IMR-90 (cell line): ENCODE measurements around the gene HUNK. TPM values are rescaled to one million over a fixed set of nuclear protein-coding genes. Genes with fewer than 3 reads are reported as not detected.

Source experiments
- ATAC-seq: fragments of 200-7000 bp; cut with Tn5 transposase; 2 replicates; pipeline ENCODE4 v1.9.1; 2020; ENCODE audit warnings: low read depth, mild to moderate bottlenecking, moderate library complexity
- BruUV-seq: library from RNA; stranded (reverse); fragments of 400-500 nt; replicated peaks from 2 replicates; lab custom pipeline; 2021; lab: Mats Ljungman, UMichigan
- CTCF ChIA-PET: fragments of 300-600 bp; formaldehyde crosslinking; extraction: SDS; loops from one replicate; lab custom pipeline; 2021; ENCODE audit warnings: antibody characterized with exemption; lab: Yijun Ruan, JAX
- POLR2A ChIA-PET: fragments of 300-600 bp; sonication (Branson Sonifier 250); formaldehyde crosslinking; loops from one replicate; lab custom pipeline; 2022; ENCODE audit warnings: antibody characterized with exemption; ENCODE audit not compliant: unreplicated experiment; lab: Charles Lee
- DNase-seq: peaks from one replicate; pipeline ENCODE4 v3.0.0; 2013
- H2AFZ ChIP-seq: replicated peaks from 2 replicates; pipeline ENCODE3; 2013; ENCODE audit warnings: low read length, mild to moderate bottlenecking; ENCODE audit not compliant: poor library complexity
- H2AK5ac ChIP-seq: 2 replicates; pipeline ENCODE4 v1.6.1; 2013; ENCODE audit warnings: low read depth, low read length, inconsistent platforms
- H2AK9ac ChIP-seq: replicated peaks from 2 replicates; pipeline ENCODE3; 2013; ENCODE audit warnings: mild to moderate bottlenecking, low read depth, low read length, moderate library complexity; ENCODE audit not compliant: poor library complexity
- H2BK120ac ChIP-seq: 2 replicates; pipeline ENCODE4 v1.6.1; 2013; ENCODE audit warnings: low read depth, low read length, inconsistent platforms
- H2BK15ac ChIP-seq: 3 replicates; pipeline ENCODE4 v1.6.1; 2013; ENCODE audit warnings: low read depth, low read length, inconsistent platforms
- H2BK20ac ChIP-seq: 2 replicates; pipeline ENCODE4 v1.6.1; 2013; ENCODE audit warnings: low read depth, mild to moderate bottlenecking, inconsistent platforms, low read length, moderate library complexity
- H2BK5ac ChIP-seq: 2 replicates; pipeline ENCODE4 v1.6.1; 2013; ENCODE audit warnings: mild to moderate bottlenecking, low read depth, low read length, inconsistent platforms; ENCODE audit not compliant: poor library complexity, severe bottlenecking
- H3K14ac ChIP-seq: replicated peaks from 2 replicates; pipeline ENCODE4 v1.6.1; 2013; ENCODE audit warnings: low read depth, low read length, inconsistent platforms
- H3K18ac ChIP-seq: 2 replicates; pipeline ENCODE4 v1.6.1; 2013; ENCODE audit warnings: low read depth, low read length, control low read depth
- H3K23ac ChIP-seq: 2 replicates; pipeline ENCODE4 v1.6.1; 2013; ENCODE audit warnings: low read depth, low read length, inconsistent platforms
- H3K27ac ChIP-seq: 2 replicates; pipeline ENCODE4 v1.5.1; 2013; ENCODE audit warnings: mild to moderate bottlenecking, control low read depth, low read length; ENCODE audit not compliant: insufficient read depth
- H3K27me3 ChIP-seq: 2 replicates; pipeline ENCODE4 v1.6.1; 2013; ENCODE audit warnings: low read length; ENCODE audit not compliant: control insufficient read depth, insufficient read depth
- H3K36me3 ChIP-seq: 2 replicates; pipeline ENCODE4 v1.6.1; 2013; ENCODE audit warnings: low read length, mixed read lengths; ENCODE audit not compliant: control insufficient read depth, insufficient read depth
- H3K4ac ChIP-seq: 2 replicates; pipeline ENCODE4 v1.6.1; 2013; ENCODE audit warnings: low read depth, low read length, inconsistent platforms
- H3K4me1 ChIP-seq: 2 replicates; pipeline ENCODE4 v1.6.1; 2013; ENCODE audit warnings: low read length, mixed read lengths; ENCODE audit not compliant: control insufficient read depth, insufficient read depth
- H3K4me2 ChIP-seq: 2 replicates; pipeline ENCODE4 v1.6.1; 2013; ENCODE audit warnings: low read depth, mild to moderate bottlenecking, control low read depth, low read length, moderate library complexity
- H3K4me3 ChIP-seq: 2 replicates; pipeline ENCODE4 v1.5.1; 2013; ENCODE audit warnings: low read depth, mild to moderate bottlenecking, control low read depth, low read length, moderate library complexity; ENCODE audit not compliant: insufficient read depth
- H3K56ac ChIP-seq: 2 replicates; pipeline ENCODE4 v1.6.1; 2013; ENCODE audit warnings: low read length, inconsistent platforms; ENCODE audit not compliant: insufficient read depth; ENCODE audit errors: extremely low read depth
- H3K79me1 ChIP-seq, 2 experiments: 2 replicates each; pipeline ENCODE4 v1.6.1; 2013; ENCODE audit warnings: low read length in 2 of 2, inconsistent platforms in 1 of 2, low read depth in 1 of 2
- H3K9ac ChIP-seq: 2 replicates; pipeline ENCODE4 v1.6.1; 2013; ENCODE audit warnings: low read depth, low read length, control low read depth
- H3K9me1 ChIP-seq: 2 replicates; pipeline ENCODE4 v1.6.1; 2013; ENCODE audit warnings: low read length, inconsistent platforms; ENCODE audit not compliant: insufficient read depth
- H3K9me3 ChIP-seq: 2 replicates; pipeline ENCODE4 v1.6.1; 2013; ENCODE audit warnings: low read length; ENCODE audit not compliant: control insufficient read depth, insufficient read depth
- H4K20me1 ChIP-seq: 2 replicates; pipeline ENCODE4 v1.6.1; 2013; ENCODE audit warnings: low read length, inconsistent platforms; ENCODE audit not compliant: insufficient read depth
- H4K5ac ChIP-seq: 2 replicates; pipeline ENCODE4 v1.6.1; 2013; ENCODE audit warnings: mild to moderate bottlenecking, low read depth, low read length, control low read depth
- H4K8ac ChIP-seq, 2 experiments: 2 replicates each; pipeline ENCODE4 v1.6.1; 2013; ENCODE audit warnings: low read depth in 2 of 2, low read length in 2 of 2, control low read depth in 1 of 2, inconsistent platforms in 1 of 2
- H4K91ac ChIP-seq: 2 replicates; pipeline ENCODE4 v1.6.1; 2013; ENCODE audit warnings: low read depth, low read length, inconsistent platforms; ENCODE audit not compliant: insufficient read depth
- BHLHE40 ChIP-seq: fragments of 150-350 bp; IDR thresholded peaks from 2 replicates; pipeline ENCODE4 v1.6.1; 2016; ENCODE audit warnings: mild to moderate bottlenecking, low read depth, low read length
- CEBPB ChIP-seq: IDR thresholded peaks from 2 replicates; pipeline ENCODE4 v1.6.1; 2012; ENCODE audit warnings: low read depth, low read length, improper control_type of control experiment
- CHD1 ChIP-seq: IDR thresholded peaks from 2 replicates; pipeline ENCODE4 v1.6.1; 2012; ENCODE audit warnings: low read depth, low read length, improper control_type of control experiment
- RCOR1 ChIP-seq: IDR thresholded peaks from 2 replicates; pipeline ENCODE4 v1.6.1; 2012; ENCODE audit warnings: mild to moderate bottlenecking, low read length, improper control_type of control experiment; ENCODE audit not compliant: insufficient replicate concordance
- RFX5 ChIP-seq: IDR thresholded peaks from 2 replicates; pipeline ENCODE4 v1.8.0; 2012; ENCODE audit warnings: low read depth, mild to moderate bottlenecking, low read length, moderate library complexity
- WGBS, 2 experiments: methylation state at CpG; one replicate each; pipeline versions ENCODE4 v1.1.5 to v1.1.7; 2013; ENCODE audit warnings: missing lambda C conversion rate in 2 of 2; ENCODE audit not compliant: insufficient read length in 1 of 2; ENCODE audit errors: extremely low coverage in 2 of 2; 5-methylcytosine and 5-hydroxymethylcytosine counted together
- dilution Hi-C: fragments of 300-500 bp; cut with HindIII; formaldehyde crosslinking; loops from one replicate; pipeline ENCODE4 v1.14.3; 2018; ENCODE audit warnings: low sequenced_read_pairs; ENCODE audit not compliant: unreplicated experiment
- in situ Hi-C: fragments of 300-500 bp; cut with MboI; formaldehyde crosslinking; loops from 3 replicates; pipeline ENCODE4 v1.14.3; 2019; ENCODE audit warnings: low sequenced_read_pairs, inconsistent platforms, mixed read lengths
- intact Hi-C: fragments of 100-400 bp; cut with micrococcal nuclease; formaldehyde crosslinking; loops from 2 replicates; pipeline ENCODE4 v1.10.0; 2022
- polyA plus RNA-seq, 3 experiments: library from polyadenylated mRNA; depleted of rRNA; stranded (reverse); fragments of >200 nt; gene quantifications; 2 replicates each; pipeline ENCODE4 v1.2.3, GENCODE V29; 2012; ENCODE audit warnings: low replicate concordance in 1 of 3
- total RNA-seq: library from RNA; depleted of rRNA; stranded (reverse); fragments of >200 nt; gene quantifications from 2 replicates; pipeline ENCODE4 v1.2.3, GENCODE V29; 2012

HUNK gene
- total and polyA plus RNA-seq, 2 of the 4 experiments (the other 2 are of a cell fraction), result 1.0 to 2.0 TPM

DNA sequence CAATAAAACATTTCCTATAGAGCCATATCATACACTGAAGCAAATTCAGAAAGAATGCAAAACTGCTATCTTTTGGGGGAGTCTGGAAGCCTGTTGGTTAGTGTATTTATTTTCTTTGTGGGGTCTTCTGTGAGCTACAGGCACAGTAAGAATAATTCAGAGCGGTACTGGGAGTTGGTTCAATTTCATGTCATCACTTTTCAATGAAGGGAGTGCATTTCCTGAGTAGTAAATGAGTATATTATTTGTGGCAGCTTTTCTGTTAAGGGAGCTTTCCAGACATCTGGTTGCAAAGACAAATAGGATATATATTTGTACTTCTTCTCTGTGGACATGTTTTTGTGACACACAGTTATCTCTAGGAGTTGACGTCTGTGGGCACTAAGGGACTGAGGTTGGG is 130.6 kb downstream of the HUNK start:
- 0 out of 2 replicates have a peak, but pooled peaks cover 2% of the 10 kb centered on the region for H3K4me1 ChIP-seq
- no peak overlapping the region for H3K4me2 ChIP-seq
- ATAC-seq (no peak), DNase-seq (no peak)
- TF ChIP-seq BHLHE40, result no peak
- TF ChIP-seq CHD1, result no peak
- TF ChIP-seq CEBPB, result no peak
- TF ChIP-seq RFX5, result no peak
- no peak for TF ChIP-seq RCOR1
- no peak overlapping the region for H3K56ac ChIP-seq
- intact Hi-C loops, result no loop called here
- no peak overlapping the region for H3K4ac ChIP-seq
- H2BK20ac ChIP-seq, result no peak overlapping the region
- peaks cover 16% of the 10 kb centered on the region for H3K36me3 ChIP-seq
- no peak overlapping the region for H3K4me3 ChIP-seq
- WGBS, 2 experiments, result no CpG with 5 or more reads among the region's 2 CpGs
- no peaks in the 10 kb centered on the region for H3K79me1 ChIP-seq
- H2AK5ac ChIP-seq, result no peak overlapping the region
- H3K18ac ChIP-seq, result no peak overlapping the region
- no peak overlapping the region for H3K14ac ChIP-seq
- H3K9ac ChIP-seq, result no peak overlapping the region
- no peak overlapping the region for H2AFZ ChIP-seq
- no peaks in the 10 kb centered on the region for H4K20me1 ChIP-seq
- no peak overlapping the region for H2BK5ac ChIP-seq
- H4K5ac ChIP-seq, result no peak overlapping the region
- H3K9me1 ChIP-seq, result no peaks in the 10 kb centered on the region
- no peak overlapping the region for H2BK120ac ChIP-seq
- no peak overlapping the region for H3K23ac ChIP-seq
- H2BK15ac ChIP-seq, result no peak overlapping the region
- ChIA-PET POLR2A (no interaction called here), CTCF (interaction anchor here (1.0 kb wide), 1 partner anchor 20 kb away, joined by 3 read pairs; no protein-coding TSS in a partner anchor)
- H4K91ac ChIP-seq, result no peak overlapping the region
- dilution Hi-C loops, result no loop called here
- no peak overlapping the region for H2AK9ac ChIP-seq
- in situ Hi-C loops, result no loop called here
- no peak overlapping the region for H3K27ac ChIP-seq
- BruUV-seq, result no TSS peak
- H3K27me3 ChIP-seq, result no peaks in the 10 kb centered on the region
- peaks cover 4% of the 10 kb centered on the region for H3K9me3 ChIP-seq
- no peak overlapping the region for H4K8ac ChIP-seq
